ENCODE measurements around the gene CD4. TPM values are rescaled to one million over a fixed set of nuclear protein-coding genes. Genes with fewer than 3 reads are reported as not detected.

The CD4 gene
- total RNA-seq, 3 donors from 2014 or later = 8.9 to 16.5 (median 14.8) TPM

DNA sequence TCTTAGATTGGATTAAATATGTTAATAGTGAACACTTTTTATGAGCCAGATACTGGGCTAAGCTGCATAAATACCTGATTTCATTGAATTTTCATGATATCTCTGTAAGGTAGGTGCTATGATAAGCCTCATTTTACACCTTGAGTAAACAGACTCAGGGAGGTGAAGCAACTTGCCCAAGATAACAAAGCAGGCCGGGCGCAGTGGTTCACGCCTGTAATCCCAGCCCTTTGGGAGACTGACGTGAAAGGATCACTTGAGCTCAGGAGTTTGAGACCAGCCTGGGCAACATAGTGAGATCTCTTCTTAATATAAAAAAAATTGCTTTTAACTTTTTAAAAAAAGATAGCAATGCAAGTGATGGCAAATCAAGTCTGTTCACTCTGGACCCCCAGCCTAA, 52.7 kb downstream of the CD4 start:
- TF ChIP-seq, protein P1, sequence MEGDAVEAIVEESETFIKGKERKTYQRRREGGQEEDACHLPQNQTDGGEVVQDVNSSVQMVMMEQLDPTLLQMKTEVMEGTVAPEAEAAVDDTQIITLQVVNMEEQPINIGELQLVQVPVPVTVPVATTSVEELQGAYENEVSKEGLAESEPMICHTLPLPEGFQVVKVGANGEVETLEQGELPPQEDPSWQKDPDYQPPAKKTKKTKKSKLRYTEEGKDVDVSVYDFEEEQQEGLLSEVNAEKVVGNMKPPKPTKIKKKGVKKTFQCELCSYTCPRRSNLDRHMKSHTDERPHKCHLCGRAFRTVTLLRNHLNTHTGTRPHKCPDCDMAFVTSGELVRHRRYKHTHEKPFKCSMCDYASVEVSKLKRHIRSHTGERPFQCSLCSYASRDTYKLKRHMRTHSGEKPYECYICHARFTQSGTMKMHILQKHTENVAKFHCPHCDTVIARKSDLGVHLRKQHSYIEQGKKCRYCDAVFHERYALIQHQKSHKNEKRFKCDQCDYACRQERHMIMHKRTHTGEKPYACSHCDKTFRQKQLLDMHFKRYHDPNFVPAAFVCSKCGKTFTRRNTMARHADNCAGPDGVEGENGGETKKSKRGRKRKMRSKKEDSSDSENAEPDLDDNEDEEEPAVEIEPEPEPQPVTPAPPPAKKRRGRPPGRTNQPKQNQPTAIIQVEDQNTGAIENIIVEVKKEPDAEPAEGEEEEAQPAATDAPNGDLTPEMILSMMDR (IDR thresholded peaks at IDR 0.05) = no peak
- H3K9me3 ChIP-seq = no peaks in the 10 kb centered on the region
- ATAC-seq = no peak
- H3K36me3 ChIP-seq (ENCODE audit: low read depth) = no peaks in the 10 kb centered on the region
- H3K4me1 ChIP-seq (ENCODE audit: low read depth) = no peaks in the 10 kb centered on the region
- intact Hi-C loops (cut with DNase I, micrococcal nuclease) = no loop called here
- no peak overlapping the region for H3K4me3 ChIP-seq
- no peak for DNase-seq

DNA sequence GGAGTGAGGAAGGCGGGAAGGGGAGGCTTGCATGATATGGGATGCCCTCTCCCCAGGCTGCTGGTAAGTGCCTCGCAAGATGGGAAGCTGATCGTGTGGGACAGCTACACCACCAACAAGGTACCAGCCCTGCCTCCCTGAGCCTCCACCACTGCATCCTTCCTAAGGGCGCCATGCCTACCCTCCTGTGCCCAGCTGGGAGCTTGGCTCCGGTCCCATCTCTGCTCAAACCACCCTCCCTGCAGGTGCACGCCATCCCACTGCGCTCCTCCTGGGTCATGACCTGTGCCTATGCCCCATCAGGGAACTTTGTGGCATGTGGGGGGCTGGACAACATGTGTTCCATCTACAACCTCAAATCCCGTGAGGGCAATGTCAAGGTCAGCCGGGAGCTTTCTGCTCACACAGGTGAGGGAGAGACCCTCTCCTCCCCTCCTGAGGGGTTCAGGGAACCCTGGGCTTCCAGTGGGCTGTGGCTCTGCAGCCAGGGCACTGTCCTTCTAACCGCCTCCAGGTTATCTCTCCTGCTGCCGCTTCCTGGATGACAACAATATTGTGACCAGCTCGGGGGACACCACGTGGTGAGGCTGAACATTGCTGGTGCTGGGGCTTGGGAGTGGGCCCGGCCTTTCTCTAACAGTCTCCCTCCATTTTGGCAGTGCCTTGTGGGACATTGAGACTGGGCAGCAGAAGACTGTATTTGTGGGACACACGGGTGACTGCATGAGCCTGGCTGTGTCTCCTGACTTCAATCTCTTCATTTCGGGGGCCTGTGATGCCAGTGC, 54.0 kb downstream of the CD4 start:
- ATAC-seq (peak; percentile 42), DNase-seq (no peak)
- H3K36me3 ChIP-seq (ENCODE audit: low read depth) = no peaks in the 10 kb centered on the region

GRCh38 chr12:6845395-6845794, 56.1 kb downstream of the CD4 start:
- Histone ChIP-seq H3K4me3 (no peak overlapping the region), H3K9me3 (no peaks in the 10 kb centered on the region), H3K36me3 (ENCODE audit: low read depth) (no peaks in the 10 kb centered on the region), H3K4me1 (ENCODE audit: low read depth) (peaks cover under 1% of the 10 kb centered on the region)
- TF ChIP-seq, protein P1 (IDR thresholded peaks at IDR 0.05) = no peak
- ATAC-seq (no peak), DNase-seq (no peak)
- intact Hi-C loops (cut with DNase I, micrococcal nuclease) = no loop called here

More for the DNA sequence above, 54.0 kb downstream of the CD4 start:
- H3K4me1 ChIP-seq (ENCODE audit: low read depth) = no peaks in the 10 kb centered on the region
- TF ChIP-seq, protein P1 (IDR thresholded peaks at IDR 0.05) = no peak
- intact Hi-C loops (cut with DNase I, micrococcal nuclease) = no loop called here
- no peaks in the 10 kb centered on the region for H3K9me3 ChIP-seq
- no peak overlapping the region for H3K4me3 ChIP-seq

DNA sequence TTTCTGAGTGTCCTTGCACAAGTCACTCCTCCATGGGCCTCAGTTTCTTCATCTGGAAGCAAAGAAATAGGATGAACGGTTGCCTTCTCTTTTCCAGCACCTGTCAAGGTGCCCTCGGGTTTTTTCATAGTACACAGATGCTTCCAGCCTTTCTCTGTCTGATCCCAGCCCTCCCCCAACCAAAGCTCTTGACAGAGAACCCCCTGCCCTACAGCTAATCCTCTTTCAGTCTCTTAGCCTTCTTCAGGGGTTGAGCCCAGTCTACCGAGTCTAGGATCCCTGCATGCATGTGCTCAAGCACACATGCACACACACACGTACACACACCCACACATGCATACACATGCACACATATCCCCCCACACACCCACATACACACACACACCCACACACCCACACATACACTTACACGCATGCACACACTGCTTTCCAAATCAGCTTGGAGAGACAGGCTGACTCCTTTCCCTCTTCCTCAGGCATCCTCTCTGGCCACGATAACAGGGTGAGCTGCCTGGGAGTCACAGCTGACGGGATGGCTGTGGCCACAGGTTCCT, 57.1 kb downstream of the CD4 start:
- ATAC-seq (no peak), DNase-seq (no peak)
- peaks cover 8% of the 10 kb centered on the region for H3K4me1 ChIP-seq (ENCODE audit: low read depth)
- TF ChIP-seq, protein P1 (IDR thresholded peaks at IDR 0.05) = no peak
- intact Hi-C loops (cut with DNase I, micrococcal nuclease) = no loop called here
- H3K4me3 ChIP-seq = no peak overlapping the region
- H3K36me3 ChIP-seq (ENCODE audit: low read depth) = no peaks in the 10 kb centered on the region
- H3K9me3 ChIP-seq = no peaks in the 10 kb centered on the region

GRCh38 chr12:6847676-6848075, 58.3 kb downstream of the CD4 start:
- TF ChIP-seq, protein P1 (IDR thresholded peaks at IDR 0.05) = no peak
- ATAC-seq (no peak), DNase-seq (no peak)
- Histone ChIP-seq H3K4me3 (no peak overlapping the region), H3K9me3 (no peaks in the 10 kb centered on the region), H3K4me1 (ENCODE audit: low read depth) (peaks cover 8% of the 10 kb centered on the region), H3K36me3 (ENCODE audit: low read depth) (no peaks in the 10 kb centered on the region)
- intact Hi-C loops (cut with DNase I, micrococcal nuclease) = no loop called here

Data from mucosa of descending colon (tissue), 3 donors.